Measurements from ENCODE around the gene UNC79.
A peak's percentile ranks its signal among the peaks of the same experiment; 100 is the strongest.

Gene UNC79

DNA sequence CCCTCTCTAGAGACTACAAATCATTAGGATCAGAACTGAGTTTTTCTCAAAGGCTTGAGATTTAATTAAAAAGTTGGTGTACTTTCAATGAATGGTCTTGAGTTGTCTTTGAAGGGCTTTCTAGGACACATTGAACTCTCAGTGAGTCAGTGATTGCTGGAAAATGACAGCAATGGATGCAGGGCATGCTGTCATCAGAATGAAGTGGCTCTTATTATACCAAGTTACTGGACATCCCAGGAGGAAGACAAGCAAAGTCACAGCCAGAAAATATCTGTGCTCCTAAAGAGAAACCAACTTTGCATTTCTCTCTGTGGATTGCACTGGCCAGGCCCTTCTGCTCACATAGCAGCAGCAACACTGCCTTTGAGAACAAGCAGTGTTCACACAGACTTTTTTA lies 244.9 kb downstream of the UNC79 start:
- no peak for DNase-seq

DNA sequence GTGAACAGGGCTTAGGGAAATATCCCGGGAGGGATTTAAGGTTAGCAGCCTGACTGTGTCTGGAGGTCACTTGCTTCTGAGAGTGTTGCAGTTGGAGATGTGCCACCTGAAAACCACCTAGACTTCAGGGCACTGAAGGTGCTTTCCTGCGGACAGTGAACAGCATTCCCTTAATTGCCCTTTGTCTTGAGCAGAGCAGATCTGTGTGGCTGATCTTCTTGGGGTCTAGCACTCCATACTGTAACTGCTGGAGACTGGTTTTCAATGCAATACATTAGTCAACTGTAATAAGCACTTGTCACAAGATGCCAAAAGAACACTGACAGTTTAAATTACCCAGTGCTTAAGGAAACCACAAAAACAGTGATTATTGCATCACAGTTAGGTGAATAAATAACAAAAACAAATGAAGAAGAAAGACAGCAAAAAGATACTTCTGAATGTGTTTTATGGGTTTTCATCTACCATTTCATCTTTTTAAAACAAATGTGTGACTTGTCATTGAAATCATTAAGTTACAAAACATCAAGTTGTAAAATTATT lies 245.7 kb downstream of the UNC79 start:
- no peak for DNase-seq

DNA sequence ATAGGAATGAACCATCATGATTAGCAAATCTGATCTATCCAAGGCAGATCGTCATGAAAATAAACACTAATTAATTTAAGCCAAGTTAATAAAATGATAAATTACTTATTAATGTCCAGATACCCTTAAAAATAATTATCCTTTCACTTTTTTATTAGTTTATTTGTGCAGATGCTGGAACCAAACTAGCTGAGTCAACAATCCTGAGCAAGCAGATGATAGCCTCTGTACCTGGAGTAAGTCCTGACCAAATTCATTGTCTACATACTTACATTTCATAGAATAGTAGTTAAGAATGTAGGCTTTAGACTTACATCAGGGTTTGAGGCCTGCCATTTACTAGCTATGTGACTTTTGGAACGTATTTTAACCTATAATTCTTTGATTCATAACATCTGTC lies 251.7 kb downstream of the UNC79 start:
- no peak for DNase-seq

DNA sequence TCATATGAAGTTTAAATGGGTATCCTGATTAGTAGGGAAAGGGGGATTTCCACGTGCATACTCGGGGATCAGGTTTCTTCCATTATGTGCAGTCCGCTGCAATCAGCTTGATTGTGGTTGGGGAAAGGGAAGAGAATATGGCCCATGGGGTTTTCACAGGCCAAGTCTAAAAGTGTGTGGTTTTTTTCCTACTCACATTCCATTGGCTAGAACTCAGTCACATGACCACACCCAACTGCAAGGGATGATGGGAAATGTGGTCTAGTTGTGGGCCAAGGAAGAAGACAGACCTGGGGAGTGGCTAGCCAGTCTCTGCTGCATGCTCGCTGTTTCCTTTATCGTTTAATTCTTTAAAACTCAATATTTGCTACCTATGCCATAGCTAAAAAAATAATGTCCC lies 252.5 kb downstream of the UNC79 start:
- peak; percentile 52 for DNase-seq

DNA sequence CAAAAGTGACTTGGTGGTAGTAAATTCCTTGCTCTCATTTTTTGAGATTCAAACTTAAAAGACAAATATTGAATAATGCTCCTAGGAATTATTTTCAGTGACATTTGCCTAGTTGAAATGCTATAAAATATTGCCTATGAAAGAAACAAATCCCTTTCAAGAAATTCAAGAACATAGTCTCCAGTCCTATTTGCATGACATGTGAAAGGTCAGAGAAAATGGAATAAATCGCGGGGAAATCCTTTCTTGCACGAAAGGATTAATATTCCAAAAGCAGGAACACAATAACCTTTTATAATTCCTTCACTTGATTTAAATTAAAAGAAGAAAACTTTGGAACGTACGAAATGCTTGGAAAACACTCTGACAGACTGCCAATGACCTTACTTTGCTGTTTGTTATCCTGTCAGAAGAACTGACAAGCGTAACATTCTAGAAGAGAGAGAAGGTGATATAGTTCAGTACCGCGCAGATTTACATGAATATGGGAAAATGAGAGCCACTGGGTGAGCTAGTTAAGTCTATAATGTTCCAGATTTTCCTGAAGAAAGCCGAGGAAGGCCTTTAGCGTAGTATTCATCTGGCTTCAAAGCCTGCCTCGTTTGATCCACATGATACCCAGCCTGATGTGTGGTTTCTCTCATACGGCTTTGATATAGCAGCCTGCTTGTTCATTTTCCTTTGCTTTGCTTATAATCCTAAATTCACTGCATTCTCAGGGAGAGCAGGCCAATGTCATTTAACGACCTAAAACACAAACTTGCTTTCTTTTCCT lies 254.6 kb downstream of the UNC79 start:
- DNase-seq, result no peak

DNA sequence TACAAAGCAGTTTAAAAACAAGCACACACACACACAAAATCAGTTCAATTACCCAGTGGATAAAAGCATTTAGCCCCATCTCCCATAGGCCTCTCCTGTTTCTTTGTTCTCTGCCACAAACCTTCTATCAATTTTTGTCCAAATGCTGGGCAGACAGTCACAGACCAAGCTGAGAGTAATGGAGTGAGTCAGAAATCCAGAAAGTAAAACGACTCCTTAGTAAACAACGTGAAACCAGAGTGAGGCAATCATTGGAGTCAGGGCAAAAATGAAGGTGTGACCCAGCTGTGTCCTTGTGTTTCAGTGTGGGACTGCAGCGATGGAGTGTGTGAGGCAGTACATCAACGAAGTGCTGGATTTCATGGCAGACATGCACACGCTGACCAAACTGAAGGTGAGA lies 255.5 kb downstream of the UNC79 start:
- no peak for DNase-seq

DNA sequence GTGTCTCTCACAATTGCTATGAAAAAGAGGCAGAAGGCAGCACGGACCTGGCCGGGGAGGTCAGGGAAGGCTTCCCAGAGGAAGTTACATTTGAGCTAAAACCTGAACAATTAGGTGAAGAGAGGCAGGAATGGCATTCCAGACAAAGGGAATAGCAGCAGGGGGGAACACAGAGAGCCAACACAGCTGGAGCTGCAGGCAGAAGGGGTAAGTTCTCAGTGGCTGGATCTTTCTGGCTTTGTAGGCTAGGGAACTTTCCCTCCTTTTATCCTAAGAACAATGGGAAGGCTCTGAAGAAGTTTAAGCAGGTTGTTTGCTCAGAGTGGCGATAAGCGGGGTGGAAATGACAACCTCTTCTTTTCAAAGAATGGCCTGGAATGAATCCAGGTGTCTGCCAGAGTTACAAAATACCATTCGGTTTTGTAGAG lies 257.5 kb downstream of the UNC79 start:
- no peak for DNase-seq

DNA sequence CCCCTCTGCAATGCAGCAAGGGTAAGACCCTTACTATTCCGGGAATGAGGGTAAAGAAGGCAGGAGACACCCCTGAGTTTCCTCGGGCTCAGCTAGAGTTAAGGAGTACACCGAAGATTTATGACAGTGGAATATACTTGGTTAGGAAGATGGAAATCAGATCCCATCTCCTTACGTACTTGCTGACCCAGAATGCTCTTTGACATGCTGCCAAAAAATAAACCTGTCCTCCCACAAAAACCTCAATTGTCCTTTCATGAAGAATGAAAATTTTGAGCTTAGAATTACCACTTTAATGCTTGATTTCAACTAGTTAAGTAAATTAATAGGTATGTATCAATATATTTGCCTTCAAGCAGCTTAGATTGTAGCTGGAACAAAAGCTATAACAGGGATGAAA lies 258.1 kb downstream of the UNC79 start:
- DNase-seq, result no peak

DNA sequence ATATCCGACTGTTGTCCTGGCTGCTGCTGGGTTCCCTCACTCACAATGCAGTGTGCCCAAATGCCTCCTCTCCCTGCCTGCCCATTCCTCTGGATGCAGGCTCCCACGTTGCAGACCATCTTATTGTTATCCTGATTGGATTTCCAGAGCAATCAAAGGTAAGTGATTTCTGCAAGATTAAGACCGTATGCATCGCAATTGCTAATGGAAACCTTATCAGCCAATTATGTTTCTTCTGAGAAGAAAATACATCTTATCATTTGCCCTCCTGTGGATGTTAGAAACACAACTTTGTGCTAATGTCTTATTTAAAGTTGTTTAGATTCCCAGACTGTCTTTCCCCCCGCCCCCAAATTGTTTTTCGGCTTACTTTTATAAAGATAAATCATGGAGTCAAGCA lies 259.4 kb downstream of the UNC79 start:
- no peak for DNase-seq

DNA sequence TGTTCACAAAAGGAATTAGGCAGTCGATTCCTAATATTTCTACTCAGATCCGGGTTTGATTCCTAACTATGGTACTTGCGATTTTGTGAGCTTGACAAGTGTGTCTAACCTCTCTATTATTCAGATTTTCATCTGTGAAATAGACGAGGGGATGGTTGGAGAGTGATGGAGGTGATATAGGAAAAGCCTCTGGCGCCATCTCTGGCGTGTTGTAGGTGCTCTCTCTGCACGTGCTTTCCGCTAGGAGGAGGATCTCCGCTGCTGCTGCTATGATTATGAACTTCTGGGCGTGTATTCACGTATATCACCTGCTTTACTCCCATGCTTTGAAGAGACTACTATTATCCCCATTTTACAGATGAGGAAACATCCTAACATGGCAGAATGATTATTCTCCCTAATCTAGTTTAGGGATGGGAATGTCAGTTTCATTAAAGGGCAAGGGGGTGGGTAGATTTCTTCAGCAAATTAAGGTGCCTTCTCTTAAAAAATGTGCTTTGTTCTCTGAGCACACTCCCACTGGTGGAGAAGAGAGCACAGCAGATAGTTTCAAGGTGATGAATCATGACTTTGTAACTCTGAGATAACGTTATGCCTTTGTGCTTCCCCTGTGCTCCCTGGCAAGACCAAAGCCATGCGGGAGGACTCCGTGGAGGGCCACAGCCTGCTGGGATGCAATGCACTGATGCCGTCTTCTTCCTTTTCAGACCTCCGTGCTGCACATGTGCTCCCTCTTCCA lies 260.5 kb downstream of the UNC79 start:
- no peak for DNase-seq

DNA sequence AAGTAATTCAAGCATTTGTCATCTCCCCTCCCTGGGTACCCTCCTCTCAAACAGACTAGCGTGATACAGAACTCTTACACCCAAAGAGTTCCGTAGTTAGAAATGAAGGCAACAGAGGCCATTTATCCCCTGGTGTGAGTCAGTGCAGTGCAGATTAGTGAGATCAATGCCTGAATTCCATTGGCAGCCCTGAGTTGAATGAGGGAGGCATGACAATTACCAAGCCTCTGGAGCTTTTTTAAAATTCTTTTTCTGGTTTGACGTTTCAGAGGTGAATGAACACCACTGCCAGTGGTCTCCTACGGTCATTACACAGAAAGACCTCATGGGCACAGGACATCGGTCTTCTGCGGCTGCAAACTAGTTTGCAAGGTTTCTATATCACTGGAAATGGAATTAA lies 263.2 kb downstream of the UNC79 start:
- DNase-seq, result no peak

DNA sequence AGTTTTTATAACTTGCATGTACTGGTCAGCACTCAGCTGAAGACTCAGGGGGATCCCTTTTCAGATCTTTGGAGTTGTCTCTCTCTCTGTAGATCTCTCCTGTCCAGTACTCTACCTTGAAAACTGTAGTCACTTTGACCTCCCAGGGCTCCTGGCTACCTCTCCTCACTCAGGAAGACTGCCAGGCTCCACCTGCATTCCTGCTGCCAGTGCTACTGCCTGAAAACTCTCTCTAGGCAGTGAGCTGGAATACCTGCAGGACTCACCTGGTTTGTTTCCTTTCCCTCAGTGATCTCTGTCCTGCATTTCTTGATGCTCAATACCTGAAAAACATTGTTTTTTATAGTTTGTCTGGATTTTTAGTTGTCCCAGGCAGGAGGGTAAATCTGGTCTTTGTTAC lies 270.2 kb downstream of the UNC79 start:
- DNase-seq, result no peak

DNA sequence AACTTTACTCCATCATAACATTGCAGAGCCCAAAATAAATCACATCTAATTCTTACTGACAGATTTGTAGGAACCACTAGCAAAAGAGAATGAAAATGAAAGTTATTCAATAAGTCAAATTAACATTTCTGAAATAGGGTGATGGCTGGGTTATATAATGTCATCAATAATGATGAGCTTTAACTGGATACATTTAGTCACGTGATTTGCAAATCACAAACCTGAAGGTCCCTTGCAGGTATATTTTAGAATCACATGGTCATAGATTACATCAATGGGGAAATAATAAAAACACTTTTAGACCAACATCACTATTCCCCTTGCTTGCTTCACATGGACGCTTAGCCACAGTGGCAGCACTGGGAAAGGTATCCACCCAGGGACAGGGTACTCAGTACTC lies 270.8 kb downstream of the UNC79 start:
- no peak for DNase-seq

DNA sequence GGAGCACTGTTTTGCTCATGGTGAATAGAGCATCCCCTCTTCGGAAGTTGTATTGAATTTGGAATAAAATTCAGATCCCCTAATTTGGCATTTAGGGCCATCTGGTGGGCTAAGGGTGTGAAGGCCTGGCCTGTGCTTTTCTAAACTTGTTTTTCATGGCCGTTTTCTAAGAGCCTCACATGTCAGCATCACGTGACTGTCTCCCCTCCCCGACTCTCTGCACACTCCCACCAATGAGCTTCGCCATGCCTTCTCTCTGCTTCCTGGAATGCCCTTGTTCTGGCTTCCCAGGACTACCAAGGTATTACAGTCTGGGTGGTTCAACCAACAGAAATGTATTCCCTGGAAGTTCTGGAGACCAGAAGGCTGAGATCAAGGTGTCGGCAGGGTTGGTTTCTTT lies 272.2 kb downstream of the UNC79 start:
- DNase-seq, result no peak

DNA sequence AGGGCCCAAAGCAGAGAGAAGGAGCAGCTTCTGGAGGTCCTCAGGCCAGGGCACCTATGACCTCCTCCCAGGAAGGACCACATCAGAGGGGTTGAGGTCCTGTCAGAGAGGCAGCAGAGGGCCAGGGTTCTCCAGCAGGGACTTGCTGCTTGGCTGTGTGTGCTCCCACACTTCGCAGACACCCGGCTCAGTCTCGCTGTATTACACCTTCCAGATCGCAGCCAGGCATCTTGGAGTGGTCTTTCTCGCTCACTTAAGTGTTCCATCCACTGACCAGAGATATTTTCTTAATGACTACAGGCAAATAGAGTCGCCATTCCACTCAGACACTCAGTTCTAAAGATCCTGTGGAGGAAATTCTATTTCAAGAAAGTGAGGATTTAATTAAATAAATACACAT lies 273.2 kb downstream of the UNC79 start:
- DNase-seq, result no peak

DNA sequence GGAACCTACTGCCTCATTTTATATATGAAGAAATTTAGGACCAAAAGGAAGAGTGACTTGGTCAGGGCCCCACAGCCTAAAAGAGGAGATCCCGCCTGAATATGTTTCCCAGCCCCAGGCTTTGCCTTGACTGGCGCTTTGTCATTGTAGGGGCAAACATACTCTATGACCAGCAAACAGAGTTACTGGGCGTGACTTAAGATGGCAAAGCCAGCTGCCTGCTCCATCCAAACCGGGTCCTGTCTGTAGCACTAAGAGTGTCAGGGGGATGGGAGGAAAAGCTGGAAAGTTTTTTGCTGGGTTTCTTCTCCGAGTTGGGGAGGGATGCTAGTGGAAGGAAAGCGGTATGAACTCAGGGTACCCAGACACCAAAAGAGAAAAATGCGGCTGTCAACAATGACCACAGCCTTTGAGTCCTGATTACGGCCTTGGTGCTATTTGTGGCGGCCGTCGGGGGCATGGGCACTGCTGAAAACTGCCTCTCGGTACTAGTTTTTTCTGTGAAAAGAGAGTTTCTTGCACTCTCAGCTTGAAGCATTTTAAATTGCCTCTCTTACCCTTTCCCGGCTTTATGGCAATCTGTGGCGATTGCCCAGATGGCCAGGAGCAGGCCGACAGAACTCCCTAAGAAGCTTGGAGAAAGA lies 274.9 kb downstream of the UNC79 start:
- no peak for DNase-seq

DNA sequence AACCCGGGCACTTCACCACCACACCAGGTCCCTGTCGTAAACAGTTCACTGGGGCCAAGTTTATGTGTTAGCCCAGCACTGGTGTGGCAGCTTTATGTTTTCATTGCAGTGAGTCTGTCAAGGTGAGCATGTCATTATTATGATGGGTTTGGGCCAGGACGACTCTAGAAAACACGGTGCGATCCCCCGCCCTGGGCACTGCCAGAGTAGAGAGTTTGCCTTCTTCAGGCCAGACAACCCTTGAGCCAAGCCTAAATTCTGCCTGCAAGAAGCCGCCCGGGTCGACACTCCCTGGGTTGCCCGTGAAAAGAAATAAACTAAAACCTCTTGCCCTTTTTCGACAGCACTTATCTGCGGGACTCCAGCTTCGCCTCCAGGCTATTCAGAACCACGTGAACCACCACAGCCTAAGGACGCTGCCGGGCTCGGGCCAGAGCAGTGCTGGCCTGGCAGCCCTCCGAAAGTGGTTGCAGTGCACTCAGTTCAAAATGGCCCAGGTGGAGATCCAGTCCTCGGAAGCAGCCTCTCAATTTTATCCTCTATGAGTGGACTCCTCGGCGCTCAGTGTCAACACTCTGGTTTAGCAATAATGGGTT lies 275.7 kb downstream of the UNC79 start:
- DNase-seq, result no peak

DNA sequence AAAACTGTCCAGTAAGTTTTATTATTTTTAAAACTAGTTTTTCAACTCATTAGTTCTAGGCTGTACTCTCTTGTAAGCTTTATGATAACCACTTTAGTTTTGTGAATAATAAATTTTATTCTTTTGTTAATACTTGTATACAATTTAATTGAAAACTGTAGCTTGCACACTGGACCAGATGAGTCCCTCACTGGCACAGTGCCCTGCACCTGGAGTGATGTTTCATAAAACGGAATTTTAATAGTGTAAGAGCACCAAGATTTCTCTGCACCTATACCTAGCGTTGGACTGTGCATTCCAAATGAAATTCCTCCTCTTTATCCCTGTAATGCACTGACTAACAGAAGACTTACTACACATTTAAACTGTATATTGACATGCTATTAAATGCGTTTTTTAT lies 276.7 kb downstream of the UNC79 start:
- DNase-seq, result no peak

DNA sequence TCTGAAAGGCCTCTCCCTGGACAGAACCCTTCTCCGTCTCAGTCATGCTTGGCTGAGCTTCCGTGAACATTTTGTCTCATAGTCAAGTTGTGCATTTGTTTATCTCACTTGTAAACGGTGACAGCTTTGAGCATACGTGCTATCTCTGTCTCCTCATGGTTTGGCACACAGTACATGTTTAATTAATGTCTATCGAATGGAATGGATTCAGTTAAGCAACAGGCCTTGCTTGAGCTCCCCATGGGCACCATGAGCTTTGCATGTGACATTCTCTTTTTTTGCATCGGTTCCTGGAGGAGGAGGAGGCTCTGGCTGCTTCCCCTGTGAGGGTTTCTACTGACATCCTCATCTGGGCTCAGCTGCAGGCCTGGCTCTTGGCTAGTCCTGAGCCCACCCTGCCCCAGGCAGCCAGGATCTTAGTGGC lies 277.6 kb downstream of the UNC79 start:
- DNase-seq, result no peak

DNA sequence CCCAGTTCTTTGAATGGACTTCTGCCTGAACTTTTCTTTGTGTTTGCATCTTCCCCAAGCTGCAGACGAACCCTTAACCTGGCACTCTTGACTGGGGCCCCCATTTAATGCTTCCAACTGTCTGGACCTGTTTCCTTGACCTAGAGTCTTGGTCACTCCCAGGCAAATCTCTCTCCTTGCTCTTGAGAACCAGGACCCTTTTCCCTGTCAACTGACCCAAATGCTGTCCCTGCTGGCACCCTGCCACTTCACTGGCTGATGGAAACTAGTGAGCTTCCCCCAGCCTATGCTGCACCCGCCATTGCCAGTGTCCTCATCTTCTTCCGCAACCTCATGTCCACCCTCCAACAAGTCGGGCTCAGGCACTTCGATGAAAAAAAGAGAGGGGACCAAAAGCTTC lies 278.1 kb downstream of the UNC79 start:
- DNase-seq, result no peak

DNA sequence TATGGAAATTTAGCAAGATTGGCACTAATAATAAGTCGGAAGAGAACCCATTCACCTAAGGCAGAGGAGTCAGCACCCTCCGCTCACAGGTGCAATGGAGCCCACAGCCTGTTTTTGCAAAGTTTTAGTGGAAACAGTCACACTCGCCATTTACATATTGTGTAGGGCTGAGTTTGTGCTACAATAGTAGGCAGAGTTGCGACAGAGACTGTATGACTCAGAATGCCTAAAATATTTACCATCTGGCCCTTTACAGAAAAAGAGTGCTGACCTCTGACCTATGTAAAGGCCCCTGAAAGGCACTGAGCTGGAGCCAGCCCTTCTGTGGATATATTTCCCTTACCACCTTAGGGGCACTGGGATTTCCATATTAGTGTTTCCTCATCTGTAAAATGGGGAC lies 278.5 kb downstream of the UNC79 start:
- no peak for DNase-seq

DNA sequence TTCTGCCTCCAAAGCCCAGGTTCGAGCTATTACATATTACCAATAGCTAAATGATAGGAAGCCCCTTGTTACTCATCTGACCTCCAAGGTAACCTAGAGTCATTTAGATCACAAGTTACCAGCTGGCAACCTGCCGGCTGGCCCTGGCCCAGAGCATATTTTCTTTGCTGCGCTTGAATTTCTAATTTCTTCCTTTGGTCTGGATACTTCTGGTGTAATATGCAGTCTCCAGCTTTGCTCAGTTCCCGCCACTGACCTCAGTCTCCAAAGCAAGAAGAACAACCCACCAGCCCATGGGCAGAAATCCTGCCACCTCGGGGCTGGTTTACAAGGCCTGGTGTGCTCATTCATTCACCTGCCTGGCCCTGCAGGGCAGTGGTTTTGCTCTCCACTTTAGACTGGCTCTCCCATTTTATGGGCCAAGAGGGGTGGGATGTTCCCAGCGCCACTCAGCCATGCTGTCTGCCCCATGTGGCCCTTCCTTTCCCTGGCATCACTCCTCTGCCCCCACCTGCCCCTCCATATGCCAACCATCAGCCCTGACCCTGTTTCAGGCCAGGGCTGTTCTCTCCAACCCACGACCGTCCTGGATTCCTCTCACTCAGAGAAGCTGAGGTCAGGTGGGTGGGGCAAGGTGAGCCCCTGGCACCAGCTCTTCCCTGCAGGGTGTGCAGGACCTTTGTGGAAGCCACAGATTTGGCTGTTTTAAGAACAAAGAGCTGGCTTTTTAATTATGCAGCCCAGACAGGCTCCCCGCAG lies 281.5 kb downstream of the UNC79 start:
- no peak for DNase-seq

All from OCI-M1 (cell line).